Measurements from ENCODE around the gene MYO19. TPM values are rescaled to one million over a fixed set of nuclear protein-coding genes. Genes with fewer than 3 reads are reported as not detected.
"Not testable (repeated sequence)": the region's sequence is repeated elsewhere in the genome, so short reads cannot be mapped to it uniquely, and the experiment has no call there.

The MYO19 gene
- total RNA-seq, 5 donors from 2014 or later (not counting 1 experiment from before 2014, with no cell fraction given) = 73.1 to 80.8 (median 79.4) TPM

DNA sequence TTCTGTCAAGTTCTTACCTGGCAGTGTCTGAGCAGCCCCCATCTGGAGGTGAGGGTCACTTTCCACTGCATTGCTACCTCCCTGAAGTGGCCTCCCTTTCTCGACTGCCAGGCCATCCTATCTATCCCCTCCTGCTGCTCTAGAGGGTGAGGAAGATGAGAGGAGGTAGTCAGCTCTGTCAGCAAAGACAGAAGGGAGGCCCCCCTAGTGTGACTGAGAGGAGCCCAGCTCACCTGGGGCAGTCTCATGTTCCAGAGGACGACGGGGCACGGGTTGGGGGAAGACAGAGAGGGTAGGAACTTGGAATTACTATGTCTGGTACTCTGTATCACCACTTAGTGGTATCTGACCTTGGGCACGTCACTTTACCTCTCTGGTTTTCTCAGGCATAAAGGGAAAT is 22.0 kb downstream of the MYO19 start:
- Mint-ChIP-seq H3K27me3 (no peaks in the 10 kb centered on the region), H3K36me3 (peaks cover 22% of the 10 kb centered on the region), H3K4me3 (no peak overlapping the region), H3K4me1 (no peaks in the 10 kb centered on the region), H3K9me3 (no peaks in the 10 kb centered on the region), H3K27ac (peak overlapping the region in 1 of 2 donors; percentile 34)
- ChIA-PET POLR2A (no interaction called here), CTCF (no interaction called here)
- peak in 1 of 35 experiments; percentile 14 for DNase-seq
- no peaks in the 10 kb centered on the region for H3K4me1 ChIP-seq (ENCODE audit: control insufficient read depth in 1 of 2, extremely low read depth in 1 of 2, insufficient read depth in 2 of 2, low read length in 2 of 2)
- no peaks in the 10 kb centered on the region for H3K9me3 ChIP-seq
- no peaks in the 10 kb centered on the region for H3K27me3 ChIP-seq (replicated peaks in 1 of 2; ENCODE audit: control insufficient read depth in 2 of 2, extremely low read depth in 1 of 2, insufficient read depth in 2 of 2, low read length in 1 of 2)
- peaks cover 4 to 35% of the 10 kb centered on the region in 2 donors for H3K36me3 ChIP-seq (ENCODE audit: control insufficient read depth in 2 of 2, extremely low read depth in 1 of 2, insufficient read depth in 1 of 2, low read length in 1 of 2)
- WGBS (ENCODE audit: insufficient coverage) = no CpG with 5 or more reads among the region's 5 CpGs
- ATAC-seq (replicated peaks in 1 of 4) = no peak
- no peak overlapping the region for H3K27ac ChIP-seq (ENCODE audit: low read length)
- H3K4me3 ChIP-seq (ENCODE audit: control insufficient read depth in 1 of 2, extremely low read depth in 1 of 2, low read length in 1 of 2) = no peak overlapping the region

DNA sequence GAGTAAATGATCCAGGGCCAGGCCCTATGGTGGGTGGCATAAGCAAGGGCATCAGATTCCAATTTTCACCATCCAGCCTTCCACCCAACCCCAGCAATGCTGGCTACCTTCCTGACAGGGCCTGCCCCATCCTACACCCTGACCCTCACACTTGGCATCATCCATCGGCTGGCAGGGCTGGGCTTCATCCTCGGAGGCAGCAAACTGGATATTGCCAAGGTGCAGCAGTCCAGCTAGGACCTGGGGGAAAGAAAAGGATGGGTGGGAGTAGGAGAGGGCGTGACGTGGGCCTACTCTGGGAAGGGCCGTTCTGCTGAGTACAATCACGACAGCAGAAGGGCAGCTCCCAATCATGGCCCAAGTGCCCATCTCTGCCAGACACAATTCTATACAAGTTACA is 23.5 kb downstream of the MYO19 start:
- Mint-ChIP-seq H3K9me3 (no peaks in the 10 kb centered on the region), H3K36me3 (peaks cover 17% of the 10 kb centered on the region), H3K27ac (no peak overlapping the region), H3K4me3 (no peak overlapping the region), H3K4me1 (no peaks in the 10 kb centered on the region), H3K27me3 (no peaks in the 10 kb centered on the region)
- Histone ChIP-seq H3K36me3 (ENCODE audit: control insufficient read depth in 2 of 2, extremely low read depth in 1 of 2, insufficient read depth in 1 of 2, low read length in 1 of 2) (peaks cover 4 to 45% of the 10 kb centered on the region in 2 donors), H3K9me3 (no peaks in the 10 kb centered on the region), H3K4me3 (ENCODE audit: control insufficient read depth in 1 of 2, extremely low read depth in 1 of 2, low read length in 1 of 2) (no peak overlapping the region), H3K4me1 (ENCODE audit: control insufficient read depth in 1 of 2, extremely low read depth in 1 of 2, insufficient read depth in 2 of 2, low read length in 2 of 2) (no peaks in the 10 kb centered on the region), H3K27me3 (replicated peaks in 1 of 2; ENCODE audit: control insufficient read depth in 2 of 2, extremely low read depth in 1 of 2, insufficient read depth in 2 of 2, low read length in 1 of 2) (no peaks in the 10 kb centered on the region), H3K27ac (ENCODE audit: low read length) (no peak overlapping the region)
- 95% methylated on average over 3 of the region's 6 CpGs for WGBS (ENCODE audit: insufficient coverage)
- CTCF ChIA-PET = no interaction called here
- ATAC-seq (replicated peaks in 1 of 4) (no peak), DNase-seq (no peak)
- POLR2A ChIA-PET = no interaction called here

DNA sequence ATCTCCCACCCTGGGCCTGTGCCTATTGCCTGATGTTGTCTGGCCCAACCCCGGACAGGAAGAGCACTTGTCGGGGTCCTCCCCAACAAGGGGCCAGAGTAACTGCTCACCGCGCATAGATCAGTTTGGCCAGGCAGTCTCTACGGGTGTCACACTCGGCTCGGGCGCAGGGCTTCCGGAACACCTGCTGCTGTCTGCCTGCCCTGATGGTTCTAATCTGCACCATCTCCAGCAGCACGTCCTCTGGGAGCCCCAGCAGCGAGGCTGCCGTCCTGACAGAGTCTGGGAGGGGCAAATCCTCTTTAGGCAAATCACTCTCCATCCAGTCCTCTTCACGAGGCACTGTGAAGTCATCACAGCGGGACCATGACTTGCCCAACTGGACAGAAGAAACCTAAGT is 24.0 kb downstream of the MYO19 start:
- Mint-ChIP-seq H3K4me1 (no peaks in the 10 kb centered on the region), H3K4me3 (no peak overlapping the region), H3K27me3 (no peaks in the 10 kb centered on the region), H3K9me3 (no peaks in the 10 kb centered on the region), H3K27ac (no peak overlapping the region), H3K36me3 (peaks cover 21% of the 10 kb centered on the region)
- no peaks in the 10 kb centered on the region for H3K9me3 ChIP-seq
- WGBS (ENCODE audit: insufficient coverage) = 93% methylated on average over 14 of the region's 14 CpGs
- H3K27ac ChIP-seq (ENCODE audit: low read length) = no peak overlapping the region
- DNase-seq = no peak
- no peaks in the 10 kb centered on the region for H3K27me3 ChIP-seq (replicated peaks in 1 of 2; ENCODE audit: control insufficient read depth in 2 of 2, extremely low read depth in 1 of 2, insufficient read depth in 2 of 2, low read length in 1 of 2)
- H3K4me3 ChIP-seq (ENCODE audit: control insufficient read depth in 1 of 2, extremely low read depth in 1 of 2, low read length in 1 of 2) = no peak overlapping the region
- peaks cover 4 to 45% of the 10 kb centered on the region in 2 donors for H3K36me3 ChIP-seq (ENCODE audit: control insufficient read depth in 2 of 2, extremely low read depth in 1 of 2, insufficient read depth in 1 of 2, low read length in 1 of 2)
- CTCF ChIA-PET = no interaction called here
- POLR2A ChIA-PET = no interaction called here
- no peaks in the 10 kb centered on the region for H3K4me1 ChIP-seq (ENCODE audit: control insufficient read depth in 1 of 2, extremely low read depth in 1 of 2, insufficient read depth in 2 of 2, low read length in 2 of 2)
- no peak for ATAC-seq (replicated peaks in 1 of 4)

DNA sequence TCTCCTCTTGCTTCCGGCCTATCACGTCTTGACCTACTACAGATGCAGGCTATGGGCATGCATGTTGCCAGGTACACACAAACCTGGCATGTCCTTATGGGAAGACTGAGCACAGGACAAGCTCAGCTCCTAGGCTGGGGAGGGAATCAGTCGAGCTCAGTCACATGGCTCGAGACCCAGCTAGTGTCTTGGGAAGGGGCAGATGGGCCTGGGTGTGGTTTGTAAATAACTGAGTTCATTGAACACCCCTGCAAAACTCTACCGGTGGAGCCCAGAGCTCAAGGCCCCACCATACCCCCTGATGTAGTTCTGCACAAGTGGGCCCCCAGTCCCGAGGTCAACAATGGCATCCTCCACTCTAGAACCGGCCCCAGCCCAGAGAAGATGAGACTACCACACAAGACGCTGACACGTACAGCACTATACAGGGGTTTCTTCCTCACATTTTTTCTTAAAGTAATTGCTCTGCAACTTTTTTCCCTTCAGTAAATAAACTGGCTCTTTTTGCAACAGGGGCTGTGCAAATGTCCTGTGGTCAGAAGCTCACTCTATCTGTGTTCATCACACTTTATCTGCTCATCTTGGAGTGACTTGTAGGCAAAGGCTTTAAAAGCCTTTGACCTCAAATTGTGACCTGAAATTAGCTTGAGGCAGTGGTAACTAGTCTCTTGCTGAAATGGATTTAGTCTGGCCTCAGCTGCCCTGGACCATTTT is 25.2 kb downstream of the MYO19 start:
- Histone ChIP-seq H3K27me3 (replicated peaks in 1 of 2; ENCODE audit: control insufficient read depth in 2 of 2, extremely low read depth in 1 of 2, insufficient read depth in 2 of 2, low read length in 1 of 2) (no peaks in the 10 kb centered on the region), H3K4me3 (ENCODE audit: control insufficient read depth in 1 of 2, extremely low read depth in 1 of 2, low read length in 1 of 2) (no peak overlapping the region), H3K4me1 (ENCODE audit: control insufficient read depth in 1 of 2, extremely low read depth in 1 of 2, insufficient read depth in 2 of 2, low read length in 2 of 2) (no peaks in the 10 kb centered on the region), H3K9me3 (no peaks in the 10 kb centered on the region), H3K36me3 (ENCODE audit: control insufficient read depth in 2 of 2, extremely low read depth in 1 of 2, insufficient read depth in 1 of 2, low read length in 1 of 2) (peaks cover 4 to 47% of the 10 kb centered on the region in 2 donors), H3K27ac (ENCODE audit: low read length) (no peak overlapping the region)
- peaks cover 21% of the 10 kb centered on the region for H3K36me3 Mint-ChIP-seq
- no peaks in the 10 kb centered on the region for H3K4me1 Mint-ChIP-seq
- ATAC-seq (replicated peaks in 1 of 4) = no peak
- no peaks in the 10 kb centered on the region for H3K9me3 Mint-ChIP-seq
- no peaks in the 10 kb centered on the region for H3K27me3 Mint-ChIP-seq
- ChIA-PET CTCF (no interaction called here), POLR2A (no interaction called here)
- H3K27ac Mint-ChIP-seq = no peak overlapping the region
- 94% methylated on average over 8 of the region's 9 CpGs for WGBS (ENCODE audit: insufficient coverage)
- H3K4me3 Mint-ChIP-seq = no peak overlapping the region
- DNase-seq = no peak

DNA sequence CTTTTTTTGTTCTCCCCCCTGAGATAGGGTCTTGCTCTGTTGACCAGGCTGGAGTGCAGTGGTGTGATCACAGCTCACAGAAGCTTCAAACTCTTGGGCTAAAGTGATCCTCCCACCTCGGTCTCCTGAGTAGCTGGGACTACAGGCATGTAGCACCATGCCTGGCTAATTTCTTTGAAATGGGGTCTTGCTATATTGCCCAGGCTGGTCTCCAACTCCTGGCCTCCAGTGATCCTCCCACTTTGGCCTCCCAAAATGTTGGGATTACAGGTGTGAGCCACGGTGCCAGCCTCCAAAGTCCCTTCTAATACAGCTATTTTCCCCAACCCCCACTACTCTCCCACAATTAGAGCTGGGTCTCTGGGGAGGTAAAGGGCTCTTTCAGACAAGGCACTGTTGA is 26.2 kb downstream of the MYO19 start:
- H3K4me3 ChIP-seq (ENCODE audit: control insufficient read depth in 1 of 2, extremely low read depth in 1 of 2, low read length in 1 of 2); H3K27me3 ChIP-seq (replicated peaks in 1 of 2; ENCODE audit: control insufficient read depth in 2 of 2, extremely low read depth in 1 of 2, insufficient read depth in 2 of 2, low read length in 1 of 2); H3K27ac Mint-ChIP-seq; CTCF ChIA-PET; H3K4me3 Mint-ChIP-seq; DNase-seq; H3K4me1 ChIP-seq (ENCODE audit: control insufficient read depth in 1 of 2, extremely low read depth in 1 of 2, insufficient read depth in 2 of 2, low read length in 2 of 2); H3K4me1 Mint-ChIP-seq; H3K9me3 Mint-ChIP-seq; H3K27ac ChIP-seq (ENCODE audit: low read length); ATAC-seq (replicated peaks in 1 of 4); POLR2A ChIA-PET; H3K9me3 ChIP-seq; H3K27me3 Mint-ChIP-seq: not testable (repeated sequence)
- H3K36me3 Mint-ChIP-seq = peaks cover 21% of the 10 kb centered on the region
- peaks cover 4 to 57% of the 10 kb centered on the region in 2 donors for H3K36me3 ChIP-seq (ENCODE audit: control insufficient read depth in 2 of 2, extremely low read depth in 1 of 2, insufficient read depth in 1 of 2, low read length in 1 of 2)
- 100% methylated on average over 1 of the region's 2 CpGs for WGBS (ENCODE audit: insufficient coverage)

DNA sequence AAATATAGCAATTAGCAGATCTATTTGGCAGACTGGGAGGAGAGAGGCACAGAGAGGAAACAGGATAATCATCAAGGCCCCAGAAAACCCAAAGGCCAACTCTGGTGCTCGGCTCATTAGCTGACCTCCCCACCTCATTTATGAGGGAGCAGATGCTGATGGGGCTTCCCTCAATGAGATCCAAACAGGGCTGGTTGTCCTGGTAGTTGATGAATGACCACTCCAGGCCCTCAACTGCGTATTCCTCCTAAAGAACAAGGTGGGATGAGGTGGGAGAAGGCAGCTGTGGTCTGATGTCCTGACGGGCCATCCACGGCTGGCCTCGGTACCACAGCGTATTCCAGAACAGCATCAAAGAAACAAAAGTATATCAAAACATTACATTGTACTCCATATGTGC is 27.4 kb downstream of the MYO19 start:
- no peaks in the 10 kb centered on the region for H3K4me1 ChIP-seq (ENCODE audit: control insufficient read depth in 1 of 2, extremely low read depth in 1 of 2, insufficient read depth in 2 of 2, low read length in 2 of 2)
- H3K27ac ChIP-seq (ENCODE audit: low read length) = no peak overlapping the region
- POLR2A ChIA-PET = no interaction called here
- H3K4me3 Mint-ChIP-seq = no peak overlapping the region
- H3K9me3 Mint-ChIP-seq = no peaks in the 10 kb centered on the region
- no peaks in the 10 kb centered on the region for H3K27me3 Mint-ChIP-seq
- no peaks in the 10 kb centered on the region for H3K9me3 ChIP-seq
- H3K27ac Mint-ChIP-seq = no peak overlapping the region
- no peak overlapping the region for H3K4me3 ChIP-seq (ENCODE audit: control insufficient read depth in 1 of 2, extremely low read depth in 1 of 2, low read length in 1 of 2)
- no peaks in the 10 kb centered on the region for H3K4me1 Mint-ChIP-seq
- WGBS (ENCODE audit: insufficient coverage) = no CpG with 5 or more reads among the region's 6 CpGs
- CTCF ChIA-PET = interaction anchor here in 1 of 2 donors (0.6 kb wide), 1 partner anchor 9 kb away, joined by 3 read pairs; no protein-coding TSS in a partner anchor
- no peaks in the 10 kb centered on the region for H3K27me3 ChIP-seq (replicated peaks in 1 of 2; ENCODE audit: control insufficient read depth in 2 of 2, extremely low read depth in 1 of 2, insufficient read depth in 2 of 2, low read length in 1 of 2)
- ATAC-seq (replicated peaks in 1 of 4) = no peak
- H3K36me3 ChIP-seq (ENCODE audit: control insufficient read depth in 2 of 2, extremely low read depth in 1 of 2, insufficient read depth in 1 of 2, low read length in 1 of 2) = peaks cover 7 to 60% of the 10 kb centered on the region in 2 donors
- H3K36me3 Mint-ChIP-seq = peaks cover 15% of the 10 kb centered on the region
- DNase-seq = no peak

DNA sequence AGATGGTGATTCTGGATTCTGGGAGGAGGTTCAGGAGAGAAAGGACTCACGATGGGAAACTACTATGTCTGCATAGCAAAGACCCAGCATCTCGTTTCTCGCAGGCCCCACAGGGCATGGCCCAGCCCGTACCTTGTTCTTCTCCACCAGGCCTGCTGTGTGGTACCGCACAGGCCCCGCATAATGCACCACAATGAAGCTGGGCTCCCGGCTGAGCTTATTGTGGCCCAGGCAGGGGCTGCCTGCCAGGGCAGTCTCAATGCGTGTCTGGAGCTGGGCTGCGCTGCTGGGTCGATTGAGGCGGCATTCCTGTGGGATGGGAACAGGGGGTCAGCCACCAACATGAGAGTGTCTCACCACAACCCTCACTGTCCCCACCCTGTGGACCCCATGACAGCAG is 27.8 kb downstream of the MYO19 start:
- ATAC-seq (replicated peaks in 1 of 4) = no peak
- no peaks in the 10 kb centered on the region for H3K4me1 ChIP-seq (ENCODE audit: control insufficient read depth in 1 of 2, extremely low read depth in 1 of 2, insufficient read depth in 2 of 2, low read length in 2 of 2)
- 96% methylated on average over 6 of the region's 11 CpGs for WGBS (ENCODE audit: insufficient coverage)
- no peak overlapping the region for H3K4me3 Mint-ChIP-seq
- ChIA-PET POLR2A (no interaction called here), CTCF (no interaction called here)
- H3K36me3 ChIP-seq (ENCODE audit: control insufficient read depth in 2 of 2, extremely low read depth in 1 of 2, insufficient read depth in 1 of 2, low read length in 1 of 2) = peaks cover 7 to 61% of the 10 kb centered on the region in 2 donors
- H3K4me1 Mint-ChIP-seq = no peaks in the 10 kb centered on the region
- H3K27me3 ChIP-seq (replicated peaks in 1 of 2; ENCODE audit: control insufficient read depth in 2 of 2, extremely low read depth in 1 of 2, insufficient read depth in 2 of 2, low read length in 1 of 2) = no peaks in the 10 kb centered on the region
- no peak overlapping the region for H3K27ac ChIP-seq (ENCODE audit: low read length)
- no peaks in the 10 kb centered on the region for H3K9me3 Mint-ChIP-seq
- no peak for DNase-seq
- H3K9me3 ChIP-seq = no peaks in the 10 kb centered on the region
- no peak overlapping the region for H3K4me3 ChIP-seq (ENCODE audit: control insufficient read depth in 1 of 2, extremely low read depth in 1 of 2, low read length in 1 of 2)
- H3K27ac Mint-ChIP-seq = no peak overlapping the region
- H3K36me3 Mint-ChIP-seq = peaks cover 15% of the 10 kb centered on the region
- H3K27me3 Mint-ChIP-seq = no peaks in the 10 kb centered on the region
